Astrocyte of the spinal cord (primary cell): ENCODE data around the gene DNAH8.
A peak's percentile ranks its signal among the peaks of the same experiment; 100 is the strongest.

ENCODE experiments used
- DNase-seq: peaks from one replicate; pipeline ENCODE4 v3.0.0; 2011; ENCODE audit warnings: low read depth, low spot score
- H3K4me3 ChIP-seq: 2 replicates; pipeline ENCODE4 v1.5.1; 2011; ENCODE audit warnings: low read depth, mild to moderate bottlenecking, low read length, moderate library complexity
- in situ Hi-C: cut with HindIII; loops from 2 replicates; pipeline ENCODE4 v1.10.0; 2017; ENCODE audit warnings: low sequenced_read_pairs
- TF ChIP-seq, protein P1 (sequence below): IDR thresholded peaks from 2 replicates; pipeline ENCODE4 v1.5.1; 2012; ENCODE audit warnings: low read depth, mild to moderate bottlenecking, low read length, inconsistent platforms

The DNAH8 gene

GRCh38 chr6:38701551-38701950 lies 13.6 kb upstream of the DNAH8 start:
- TF ChIP-seq, protein P1, sequence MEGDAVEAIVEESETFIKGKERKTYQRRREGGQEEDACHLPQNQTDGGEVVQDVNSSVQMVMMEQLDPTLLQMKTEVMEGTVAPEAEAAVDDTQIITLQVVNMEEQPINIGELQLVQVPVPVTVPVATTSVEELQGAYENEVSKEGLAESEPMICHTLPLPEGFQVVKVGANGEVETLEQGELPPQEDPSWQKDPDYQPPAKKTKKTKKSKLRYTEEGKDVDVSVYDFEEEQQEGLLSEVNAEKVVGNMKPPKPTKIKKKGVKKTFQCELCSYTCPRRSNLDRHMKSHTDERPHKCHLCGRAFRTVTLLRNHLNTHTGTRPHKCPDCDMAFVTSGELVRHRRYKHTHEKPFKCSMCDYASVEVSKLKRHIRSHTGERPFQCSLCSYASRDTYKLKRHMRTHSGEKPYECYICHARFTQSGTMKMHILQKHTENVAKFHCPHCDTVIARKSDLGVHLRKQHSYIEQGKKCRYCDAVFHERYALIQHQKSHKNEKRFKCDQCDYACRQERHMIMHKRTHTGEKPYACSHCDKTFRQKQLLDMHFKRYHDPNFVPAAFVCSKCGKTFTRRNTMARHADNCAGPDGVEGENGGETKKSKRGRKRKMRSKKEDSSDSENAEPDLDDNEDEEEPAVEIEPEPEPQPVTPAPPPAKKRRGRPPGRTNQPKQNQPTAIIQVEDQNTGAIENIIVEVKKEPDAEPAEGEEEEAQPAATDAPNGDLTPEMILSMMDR = no peak
- in situ Hi-C loops = no loop called here
- no peak overlapping the region for H3K4me3 ChIP-seq
- DNase-seq = no peak

DNA sequence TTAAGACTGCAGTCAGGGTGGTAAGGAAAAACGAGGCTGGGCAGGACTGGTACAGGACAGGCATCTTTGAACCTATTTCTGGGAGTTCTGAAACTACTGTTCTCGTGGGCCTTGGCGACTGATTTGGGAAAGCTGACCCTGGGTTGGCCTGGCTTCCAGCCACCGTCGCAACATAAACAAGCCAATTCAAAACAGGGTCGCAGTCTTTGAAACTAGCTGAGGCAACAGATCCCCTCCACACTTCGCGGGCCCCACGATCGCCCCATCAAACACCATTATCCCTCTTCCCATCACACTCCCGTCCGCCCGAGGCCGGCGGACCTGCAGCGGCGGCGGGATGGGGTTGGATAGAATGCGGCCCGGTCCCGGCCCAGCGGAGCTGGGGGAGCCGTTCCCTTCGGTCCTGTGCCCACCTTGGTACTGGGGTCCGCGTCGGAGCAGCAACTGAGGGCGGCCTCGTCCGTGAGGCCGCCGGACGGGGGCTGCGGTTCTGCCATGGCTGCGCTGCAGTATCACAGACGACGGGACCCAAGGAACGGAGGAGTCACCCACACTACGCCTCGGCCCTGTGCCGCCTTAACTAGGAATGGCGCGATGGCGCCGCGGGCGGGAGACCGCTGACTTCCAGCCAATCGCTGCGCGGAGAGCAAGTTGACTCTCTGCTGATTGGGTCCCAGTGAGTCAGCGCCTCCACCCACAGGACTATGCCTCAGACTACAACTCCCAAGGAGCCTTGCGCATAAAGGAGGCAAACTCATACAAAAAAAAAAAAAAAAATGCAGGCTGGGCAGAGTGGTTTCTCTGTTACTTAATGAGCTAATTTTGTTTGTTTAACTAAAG lies 12.3 kb upstream of the DNAH8 start, which contains the start of gene GLO1:
Gene GLO1 (minus strand): TSS at position 588 of the 840 bp plus-strand sequence. CDS start 91 bp downstream, at position 497.
- peak within 1 kb of the TSS; percentile 84 for H3K4me3 ChIP-seq
- in situ Hi-C loops = no loop called here

GRCh38 chr6:38703949-38704590 lies 11.0 kb upstream of the DNAH8 start:
- H3K4me3 ChIP-seq = no peak overlapping the region
- DNase-seq = no peak
- in situ Hi-C loops = no loop called here
- TF ChIP-seq, protein P1 = no peak

More for the DNA sequence above, 12.3 kb upstream of the DNAH8 start, which contains the start of gene GLO1:
- peak; percentile 99 for DNase-seq
- TF ChIP-seq, protein P1 = no peak

- in situ Hi-C loops = no loop called here
These were observed 9.2 kb upstream of the DNAH8 start for GRCh38 chr6:38705924-38706323.

GRCh38 chr6:38708496-38708895 lies 6.6 kb upstream of the DNAH8 start:
- in situ Hi-C loops = no loop called here
- TF ChIP-seq, protein P1 = no peak
- no peak for DNase-seq
- no peak overlapping the region for H3K4me3 ChIP-seq

More at GRCh38 chr6:38705924-38706323, 9.2 kb upstream of the DNAH8 start:
- H3K4me3 ChIP-seq = no peak overlapping the region
- DNase-seq = no peak
- TF ChIP-seq, protein P1 = no peak

DNA sequence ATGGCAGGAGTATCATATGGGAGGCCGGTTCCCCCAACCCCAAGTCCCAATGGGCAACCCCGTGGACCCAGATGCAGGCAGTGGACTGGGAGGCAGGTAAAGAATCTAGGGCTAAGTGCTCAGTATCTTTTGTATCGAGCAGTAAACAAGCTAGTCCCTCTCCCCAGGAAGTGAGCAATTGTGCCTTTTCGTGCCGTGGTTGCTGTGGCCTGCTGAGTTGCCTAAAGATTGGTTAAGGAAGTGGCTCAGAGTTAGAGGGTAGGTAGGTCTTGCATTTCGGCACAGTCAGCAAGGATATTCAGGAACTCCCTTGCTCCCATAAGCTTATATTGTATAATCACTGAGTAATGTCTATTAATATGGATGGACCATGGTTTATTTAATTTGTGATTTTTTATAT lies 1.3 kb upstream of the DNAH8 start:
- H3K4me3 ChIP-seq = no peak overlapping the region
- in situ Hi-C loops = no loop called here
- TF ChIP-seq, protein P1 = no peak
- DNase-seq = no peak
